ENCODE data around the gene MAP1B. TPM values are rescaled to one million over a fixed set of nuclear protein-coding genes. Genes with fewer than 3 reads are reported as not detected.

MAP1B gene
- polyA plus RNA-seq, 1 experiment, result 55.3 TPM

DNA sequence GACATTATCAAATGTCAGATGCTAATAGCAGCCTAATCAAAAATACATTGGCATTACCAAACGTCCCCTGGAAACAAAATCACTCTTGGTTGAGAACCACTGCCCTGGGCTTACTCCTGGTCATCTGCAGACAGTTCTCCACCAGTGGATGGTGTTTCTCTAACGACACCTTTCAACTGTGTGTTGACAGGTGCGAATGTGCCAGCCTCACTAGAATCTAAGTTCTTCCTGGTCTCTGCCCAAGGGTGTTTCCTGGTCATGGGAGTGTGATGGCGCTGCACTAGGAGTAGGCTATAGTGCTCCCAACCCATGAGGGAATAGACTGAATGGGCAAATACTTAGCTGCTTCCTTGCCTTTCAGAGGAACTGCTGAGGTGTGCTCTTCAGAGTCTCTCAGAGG lies 106.9 kb downstream of the MAP1B start:
- CTCF ChIA-PET, result no interaction called here
- TF ChIP-seq, protein P1, sequence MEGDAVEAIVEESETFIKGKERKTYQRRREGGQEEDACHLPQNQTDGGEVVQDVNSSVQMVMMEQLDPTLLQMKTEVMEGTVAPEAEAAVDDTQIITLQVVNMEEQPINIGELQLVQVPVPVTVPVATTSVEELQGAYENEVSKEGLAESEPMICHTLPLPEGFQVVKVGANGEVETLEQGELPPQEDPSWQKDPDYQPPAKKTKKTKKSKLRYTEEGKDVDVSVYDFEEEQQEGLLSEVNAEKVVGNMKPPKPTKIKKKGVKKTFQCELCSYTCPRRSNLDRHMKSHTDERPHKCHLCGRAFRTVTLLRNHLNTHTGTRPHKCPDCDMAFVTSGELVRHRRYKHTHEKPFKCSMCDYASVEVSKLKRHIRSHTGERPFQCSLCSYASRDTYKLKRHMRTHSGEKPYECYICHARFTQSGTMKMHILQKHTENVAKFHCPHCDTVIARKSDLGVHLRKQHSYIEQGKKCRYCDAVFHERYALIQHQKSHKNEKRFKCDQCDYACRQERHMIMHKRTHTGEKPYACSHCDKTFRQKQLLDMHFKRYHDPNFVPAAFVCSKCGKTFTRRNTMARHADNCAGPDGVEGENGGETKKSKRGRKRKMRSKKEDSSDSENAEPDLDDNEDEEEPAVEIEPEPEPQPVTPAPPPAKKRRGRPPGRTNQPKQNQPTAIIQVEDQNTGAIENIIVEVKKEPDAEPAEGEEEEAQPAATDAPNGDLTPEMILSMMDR (IDR thresholded peaks at IDR 0.05; ENCODE audit: low read depth, low read length), result no peak
- no peaks in the 10 kb centered on the region for H3K9me3 ChIP-seq (ENCODE audit: control insufficient read depth, insufficient read depth, low read length)
- no peak overlapping the region for H3K27ac ChIP-seq (ENCODE audit: low read depth, low read length)
- POLR2A ChIA-PET, result no interaction called here
- no peak overlapping the region for H3K4me3 ChIP-seq (ENCODE audit: low read depth, low read length)
- H3K27me3 ChIP-seq (ENCODE audit: control insufficient read depth, insufficient read depth, low read length), result no peaks in the 10 kb centered on the region
- DNase-seq (ENCODE audit: low read depth, low spot score), result no peak

DNA sequence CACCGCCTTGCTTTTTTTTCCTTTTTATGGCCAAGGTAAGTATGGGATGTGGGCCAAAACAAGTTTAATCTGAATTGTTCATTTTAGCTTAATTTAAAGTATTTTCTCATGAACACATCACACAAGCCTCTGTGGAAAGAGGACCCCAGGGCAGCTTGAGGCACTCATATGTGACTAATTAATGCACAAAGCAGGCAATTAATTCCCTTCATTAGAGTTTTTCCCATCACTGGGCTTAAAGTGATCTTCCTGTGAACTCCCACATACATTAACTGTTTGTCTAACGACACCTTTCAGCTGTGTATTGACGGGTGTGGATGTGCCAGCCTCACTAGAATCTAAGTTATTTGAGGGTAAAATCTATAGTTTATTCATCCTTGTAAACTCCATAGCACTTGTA lies 109.5 kb downstream of the MAP1B start:
- POLR2A ChIA-PET, result no interaction called here

DNA sequence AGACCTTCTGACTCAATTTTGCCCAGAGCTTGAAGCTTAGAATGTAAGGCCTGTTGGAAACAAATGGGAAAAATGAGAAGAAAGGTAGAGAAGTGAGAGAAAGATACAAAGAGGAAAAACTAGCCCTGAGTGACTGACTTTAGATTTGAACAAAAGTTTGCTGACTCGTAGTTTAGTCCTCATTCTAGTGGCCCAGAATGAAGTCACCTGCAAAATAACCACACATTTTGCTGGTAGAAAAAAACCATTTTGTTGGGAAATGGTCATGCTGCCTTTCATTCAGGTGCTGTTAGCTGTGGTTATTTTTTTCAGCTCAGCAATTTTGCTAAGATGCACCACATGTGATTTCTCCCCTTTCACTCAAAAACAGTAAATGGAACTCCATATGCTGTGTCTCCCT lies 113.8 kb downstream of the MAP1B start:
- CTCF ChIA-PET, result interaction anchor here (0.6 kb wide), 1 partner anchor 39 kb away, joined by 6 read pairs; no protein-coding TSS in a partner anchor
- H3K27me3 ChIP-seq (ENCODE audit: control insufficient read depth, insufficient read depth, low read length), result no peaks in the 10 kb centered on the region
- TF ChIP-seq, protein P1 (IDR thresholded peaks at IDR 0.05; ENCODE audit: low read depth, low read length), result no peak
- no peak overlapping the region for H3K27ac ChIP-seq (ENCODE audit: low read depth, low read length)
- H3K4me3 ChIP-seq (ENCODE audit: low read depth, low read length), result no peak overlapping the region
- DNase-seq (ENCODE audit: low read depth, low spot score), result no peak
- H3K9me3 ChIP-seq (ENCODE audit: control insufficient read depth, insufficient read depth, low read length), result no peaks in the 10 kb centered on the region
- POLR2A ChIA-PET, result no interaction called here

More for the DNA sequence above, 109.5 kb downstream of the MAP1B start:
- Histone ChIP-seq H3K9me3 (ENCODE audit: control insufficient read depth, insufficient read depth, low read length) (no peaks in the 10 kb centered on the region), H3K27me3 (ENCODE audit: control insufficient read depth, insufficient read depth, low read length) (no peaks in the 10 kb centered on the region), H3K4me3 (ENCODE audit: low read depth, low read length) (no peak overlapping the region), H3K27ac (ENCODE audit: low read depth, low read length) (no peak overlapping the region)
- TF ChIP-seq, protein P1 (IDR thresholded peaks at IDR 0.05; ENCODE audit: low read depth, low read length), result no peak
- no peak for DNase-seq (ENCODE audit: low read depth, low spot score)
- CTCF ChIA-PET, result no interaction called here

DNA sequence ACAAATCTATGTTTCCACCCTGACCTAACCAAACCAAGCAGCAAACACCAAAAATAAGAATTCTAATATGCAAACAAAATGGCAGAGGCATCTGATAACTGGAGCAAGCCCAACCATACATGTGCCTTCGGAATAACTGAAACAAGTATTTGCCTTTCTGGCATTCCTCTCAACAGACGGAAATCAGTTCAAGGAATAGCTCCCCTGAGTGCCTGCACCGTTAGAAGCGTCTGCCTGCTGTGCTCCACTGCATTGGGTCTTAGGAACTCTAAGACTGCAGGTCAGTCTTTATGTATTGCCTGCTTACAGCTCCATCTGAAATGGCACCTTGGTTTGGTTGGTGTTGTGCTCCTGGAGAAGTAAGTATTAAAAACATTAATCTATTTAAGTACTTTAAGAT lies 114.3 kb downstream of the MAP1B start:
- CTCF ChIA-PET, result interaction anchor here (0.6 kb wide), 1 partner anchor 40 kb away, joined by 6 read pairs; no protein-coding TSS in a partner anchor
- POLR2A ChIA-PET, result no interaction called here
- DNase-seq (ENCODE audit: low read depth, low spot score), result no peak
- H3K27ac ChIP-seq (ENCODE audit: low read depth, low read length), result no peak overlapping the region
- H3K4me3 ChIP-seq (ENCODE audit: low read depth, low read length), result no peak overlapping the region
- TF ChIP-seq, protein P1 (IDR thresholded peaks at IDR 0.05; ENCODE audit: low read depth, low read length), result no peak
- no peaks in the 10 kb centered on the region for H3K27me3 ChIP-seq (ENCODE audit: control insufficient read depth, insufficient read depth, low read length)
- H3K9me3 ChIP-seq (ENCODE audit: control insufficient read depth, insufficient read depth, low read length), result no peaks in the 10 kb centered on the region

DNA sequence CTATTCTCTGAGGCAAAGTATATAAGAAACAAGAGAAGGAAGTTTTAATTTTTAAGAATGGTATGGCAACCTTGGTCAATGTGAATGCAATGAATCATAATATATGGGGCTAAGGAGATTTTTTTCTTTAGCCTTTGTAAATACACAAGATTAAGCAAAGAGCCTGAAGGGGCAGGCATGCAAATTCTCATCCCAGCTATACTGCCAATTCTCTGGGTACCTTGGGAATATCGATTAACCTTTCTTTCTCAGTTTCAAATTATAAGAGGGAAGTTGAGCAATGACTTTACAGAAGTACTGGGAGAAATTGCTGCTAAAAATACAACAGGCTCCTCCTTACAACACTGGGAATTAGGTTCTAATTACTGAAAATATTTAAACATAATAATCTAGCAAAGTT lies 115.2 kb downstream of the MAP1B start:
- H3K27ac ChIP-seq (ENCODE audit: low read depth, low read length), result no peak overlapping the region

More for the DNA sequence above, 115.2 kb downstream of the MAP1B start:
- TF ChIP-seq, protein P1 (IDR thresholded peaks at IDR 0.05; ENCODE audit: low read depth, low read length), result no peak
- Histone ChIP-seq H3K27me3 (ENCODE audit: control insufficient read depth, insufficient read depth, low read length) (no peaks in the 10 kb centered on the region), H3K4me3 (ENCODE audit: low read depth, low read length) (no peak overlapping the region), H3K9me3 (ENCODE audit: control insufficient read depth, insufficient read depth, low read length) (no peaks in the 10 kb centered on the region)
- POLR2A ChIA-PET, result no interaction called here
- no peak for DNase-seq (ENCODE audit: low read depth, low spot score)
- CTCF ChIA-PET, result no interaction called here

All from AG04450 (cell line).